DND-41 (cell line): ENCODE data around the gene RAB3D.

Experiments
- ATAC-seq: fragments of 200-7000 bp; cut with Tn5 transposase; 3 replicates; pipeline ENCODE4 v1.9.1; 2021; ENCODE audit warnings: low read depth; ENCODE audit not compliant: insufficient read depth
- DNase-seq: peaks from one replicate; pipeline ENCODE4 v3.0.0-alpha.2; 2020
- H2AFZ ChIP-seq: 2 replicates; pipeline ENCODE4 v1.6.0; 2012; ENCODE audit warnings: low read depth, low read length
- H3K27ac ChIP-seq: 2 replicates; pipeline ENCODE4 v1.5.1; 2012; ENCODE audit warnings: low read length, inconsistent platforms
- H3K27me3 ChIP-seq: fragments of 200-600 bp; sonication (generic); 2 replicates; pipeline ENCODE4 v1.6.0; 2012; ENCODE audit warnings: low read length, mild to moderate bottlenecking, inconsistent platforms; ENCODE audit not compliant: insufficient read depth, poor library complexity
- H3K36me3 ChIP-seq: 2 replicates; pipeline ENCODE4 v1.5.1; 2012; ENCODE audit warnings: low read length, inconsistent platforms; ENCODE audit not compliant: insufficient read depth
- H3K4me1 ChIP-seq: 2 replicates; pipeline ENCODE4 v1.5.1; 2012; ENCODE audit warnings: mild to moderate bottlenecking, low read length; ENCODE audit not compliant: insufficient read depth
- H3K4me2 ChIP-seq: 2 replicates; pipeline ENCODE4 v1.6.0; 2012; ENCODE audit warnings: mild to moderate bottlenecking, moderate library complexity, low read length, inconsistent platforms; ENCODE audit not compliant: insufficient read depth
- H3K4me3 ChIP-seq, 2 experiments: fragments of 200-600 bp in 1 of 2; shearing (Covaris generic) in 1 of 2; 2 replicates each; pipeline ENCODE4 v1.5.1; 2012 to 2016; ENCODE audit warnings: inconsistent platforms in 2 of 2, low read length in 2 of 2, mild to moderate bottlenecking in 2 of 2, low read depth in 1 of 2, moderate library complexity in 1 of 2
- H3K79me2 ChIP-seq: 2 replicates; pipeline ENCODE4 v1.6.0; 2012; ENCODE audit warnings: low read length, inconsistent platforms; ENCODE audit not compliant: insufficient read depth
- H3K9ac ChIP-seq: 2 replicates; pipeline ENCODE4 v1.6.0; 2012; ENCODE audit warnings: low read depth, mild to moderate bottlenecking, inconsistent platforms, low read length, moderate library complexity
- H3K9me3 ChIP-seq: 2 replicates; pipeline ENCODE4 v1.5.1; 2012; ENCODE audit warnings: low read length, moderate library complexity, mild to moderate bottlenecking, inconsistent platforms; ENCODE audit not compliant: insufficient read depth, severe bottlenecking
- H4K20me1 ChIP-seq: 2 replicates; pipeline ENCODE4 v1.6.0; 2012; ENCODE audit warnings: low read length; ENCODE audit not compliant: insufficient read depth
- CTCF ChIP-seq: IDR thresholded peaks from 2 replicates; pipeline ENCODE4 v1.5.1; 2012; ENCODE audit warnings: borderline replicate concordance, low read length, moderate library complexity, mild to moderate bottlenecking; ENCODE audit not compliant: poor library complexity, severe bottlenecking; ENCODE audit errors: extremely low read depth
- EZH2 ChIP-seq: IDR thresholded peaks from 3 replicates; pipeline ENCODE4 v1.6.1; 2012; ENCODE audit warnings: borderline replicate concordance, low read depth, mild to moderate bottlenecking, moderate library complexity, low read length, inconsistent platforms; ENCODE audit not compliant: severe bottlenecking

Gene RAB3D

GRCh38 chr19:11273989-11274388 lies 65.5 kb downstream of the RAB3D start:
- H2AFZ ChIP-seq: no peak overlapping the region
- peaks cover 19% of the 10 kb centered on the region for H3K9me3 ChIP-seq
- no peaks in the 10 kb centered on the region for H3K27me3 ChIP-seq
- H3K4me3 ChIP-seq: no peak overlapping the region
- no peak overlapping the region for H3K9ac ChIP-seq
- H3K27ac ChIP-seq: no peak overlapping the region
- no peaks in the 10 kb centered on the region for H3K79me2 ChIP-seq
- H4K20me1 ChIP-seq: peaks cover 3% of the 10 kb centered on the region
- ATAC-seq (no peak), DNase-seq (no peak)
- H3K4me1 ChIP-seq: peaks cover 6% of the 10 kb centered on the region
- H3K4me2 ChIP-seq: no peak overlapping the region
- H3K36me3 ChIP-seq: no peaks in the 10 kb centered on the region
- no peak for TF ChIP-seq CTCF
- no peak for TF ChIP-seq EZH2

- no peak overlapping the region for H3K4me3 ChIP-seq
- no peak for TF ChIP-seq EZH2
- no peak for TF ChIP-seq CTCF
- H3K9ac ChIP-seq: no peak overlapping the region
- no peaks in the 10 kb centered on the region for H3K4me1 ChIP-seq
- no peaks in the 10 kb centered on the region for H3K36me3 ChIP-seq
- peaks cover 3% of the 10 kb centered on the region for H4K20me1 ChIP-seq
- no peaks in the 10 kb centered on the region for H3K79me2 ChIP-seq
- no peak for ATAC-seq
- H3K27ac ChIP-seq: no peak overlapping the region
- H2AFZ ChIP-seq: no peak overlapping the region
- no peak overlapping the region for H3K4me2 ChIP-seq
- H3K9me3 ChIP-seq: peaks cover 14% of the 10 kb centered on the region
- no peak for DNase-seq
- peaks cover 3% of the 10 kb centered on the region for H3K27me3 ChIP-seq
These were observed 66.2 kb downstream of the RAB3D start for GRCh38 chr19:11273296-11273695.
